ENCODE data around the gene BCAP29.

- no peak for TF ChIP-seq POLR2AphosphoS5 (IDR thresholded peaks at IDR 0.05)
- no peak for TF ChIP-seq CTCF (IDR thresholded peaks at IDR 0.05)
- no peak for TF ChIP-seq EP300 (IDR thresholded peaks at IDR 0.05)
Observed at GRCh38 chr7:107630342-107630741, 50.3 kb downstream of the BCAP29 start.

All from suprapubic skin (tissue), 4 donors.